Thymus (tissue), 11 donors: ENCODE results near the gene LCA5L. TPM values are rescaled to one million over a fixed set of nuclear protein-coding genes. Genes with fewer than 3 reads are reported as not detected.

Source experiments
- DNase-seq, 9 donors: peaks; one replicate each; pipeline ENCODE4 v3.0.0-alpha.2; 2013; ENCODE audit warnings: low spot score in 9 of 9, low read depth in 6 of 9, missing footprints in 1 of 9
- H3K27ac ChIP-seq, 2 donors: one replicate each; pipeline ENCODE4 v1.5.1; 2013; ENCODE audit warnings: control low read depth in 1 of 2, low read depth in 1 of 2, low read length in 1 of 2, mild to moderate bottlenecking in 1 of 2, moderate library complexity in 1 of 2
- H3K27me3 ChIP-seq, 2 donors: one replicate each; pipeline ENCODE4 v1.5.1; 2013; ENCODE audit warnings: low read length in 1 of 2; ENCODE audit not compliant: control insufficient read depth in 2 of 2, insufficient read depth in 1 of 2
- H3K36me3 ChIP-seq, 2 donors: one replicate each; pipeline ENCODE4 v1.5.1; 2013; ENCODE audit warnings: low read length in 1 of 2, mild to moderate bottlenecking in 1 of 2, moderate library complexity in 1 of 2; ENCODE audit not compliant: control insufficient read depth in 2 of 2, insufficient read depth in 2 of 2
- H3K4me1 ChIP-seq, 2 donors: one replicate each; pipeline ENCODE4 v1.5.1; 2013; ENCODE audit warnings: low read length in 2 of 2; ENCODE audit not compliant: control insufficient read depth in 2 of 2, insufficient read depth in 2 of 2
- H3K4me3 ChIP-seq, 2 donors: one replicate each; pipeline ENCODE4 v1.5.1; 2013; ENCODE audit warnings: low read length in 2 of 2, control low read depth in 1 of 2, mild to moderate bottlenecking in 1 of 2
- H3K9me3 ChIP-seq, 2 donors: one replicate each; pipeline ENCODE4 v1.5.1; 2013; ENCODE audit warnings: low read length in 1 of 2, mild to moderate bottlenecking in 1 of 2; ENCODE audit not compliant: control insufficient read depth in 2 of 2, insufficient read depth in 1 of 2
- WGBS: extraction: QIAGEN DNeasy Blood & Tissue Kit; methylation state at CpG from one replicate; pipeline ENCODE4 v1.1.7; 2013; 5-methylcytosine and 5-hydroxymethylcytosine counted together
- polyA plus RNA-seq: library from polyadenylated mRNA; stranded (reverse); fragments of 200-250 nt; gene quantifications from one replicate; pipeline ENCODE4 v1.2.3, GENCODE V29; 2013
- total RNA-seq: library from RNA; stranded (reverse); fragments of 120-200 nt; gene quantifications from one replicate; pipeline ENCODE4 v1.2.4, GENCODE V29; 2013
- donor health status: healthy.

The LCA5L gene
- total and polyA plus RNA-seq, 2 donors: 1.6 to 2.5 TPM

GRCh38 chr21:39474611-39475010 is 29.0 kb upstream of the LCA5L start:
- Histone ChIP-seq H3K36me3 (no peaks in the 10 kb centered on the region), H3K4me3 (no peak overlapping the region), H3K9me3 (no peaks in the 10 kb centered on the region), H3K4me1 (no peaks in the 10 kb centered on the region), H3K27ac (no peak overlapping the region), H3K27me3 (no peaks in the 10 kb centered on the region)
- WGBS: 98% methylated on average over 2 of the region's 2 CpGs
- DNase-seq: no peak

- H3K36me3 ChIP-seq: no peaks in the 10 kb centered on the region
- H3K4me1 ChIP-seq: no peaks in the 10 kb centered on the region
- no peak overlapping the region for H3K4me3 ChIP-seq
- DNase-seq: no peak
- H3K27me3 ChIP-seq: no peaks in the 10 kb centered on the region
- H3K27ac ChIP-seq: no peak overlapping the region
- 92% methylated on average over 4 of the region's 4 CpGs for WGBS
- no peaks in the 10 kb centered on the region for H3K9me3 ChIP-seq
Measured at GRCh38 chr21:39472786-39473185, 27.2 kb upstream of the LCA5L start.

GRCh38 chr21:39471598-39471997 is 26.0 kb upstream of the LCA5L start:
- Histone ChIP-seq H3K4me1 (no peaks in the 10 kb centered on the region), H3K4me3 (no peak overlapping the region), H3K9me3 (no peaks in the 10 kb centered on the region), H3K27ac (no peak overlapping the region), H3K27me3 (no peaks in the 10 kb centered on the region), H3K36me3 (no peaks in the 10 kb centered on the region)
- no peak for DNase-seq
- 97% methylated on average over 3 of the region's 3 CpGs for WGBS

- Histone ChIP-seq H3K4me3 (no peak overlapping the region), H3K27ac (no peak overlapping the region), H3K36me3 (no peaks in the 10 kb centered on the region), H3K4me1 (no peaks in the 10 kb centered on the region), H3K27me3 (no peaks in the 10 kb centered on the region), H3K9me3 (no peaks in the 10 kb centered on the region)
- DNase-seq: no peak
- 93% methylated on average over 1 of the region's 1 CpG for WGBS
Measured at GRCh38 chr21:39468559-39468958, 23.0 kb upstream of the LCA5L start.

GRCh38 chr21:39467746-39468145 is 22.2 kb upstream of the LCA5L start:
- Histone ChIP-seq H3K27ac (no peak overlapping the region), H3K4me1 (no peaks in the 10 kb centered on the region), H3K36me3 (no peaks in the 10 kb centered on the region), H3K27me3 (no peaks in the 10 kb centered on the region), H3K9me3 (no peaks in the 10 kb centered on the region), H3K4me3 (no peak overlapping the region)
- no peak for DNase-seq
- WGBS: 96% methylated on average over 3 of the region's 3 CpGs

- Histone ChIP-seq H3K36me3 (no peaks in the 10 kb centered on the region), H3K4me1 (no peaks in the 10 kb centered on the region), H3K27ac (no peak overlapping the region), H3K27me3 (no peaks in the 10 kb centered on the region), H3K9me3 (no peaks in the 10 kb centered on the region), H3K4me3 (no peak overlapping the region)
- no peak for DNase-seq
Measured at GRCh38 chr21:39466584-39466983, 21.0 kb upstream of the LCA5L start.

GRCh38 chr21:39463308-39463707 is 17.7 kb upstream of the LCA5L start:
- Histone ChIP-seq H3K9me3 (no peaks in the 10 kb centered on the region), H3K27me3 (no peaks in the 10 kb centered on the region), H3K36me3 (no peaks in the 10 kb centered on the region), H3K4me3 (no peak overlapping the region), H3K4me1 (no peaks in the 10 kb centered on the region), H3K27ac (no peak overlapping the region)
- no peak for DNase-seq
- WGBS: 89% methylated on average over 3 of the region's 3 CpGs

GRCh38 chr21:39461419-39461818 is 15.8 kb upstream of the LCA5L start:
- H3K36me3 ChIP-seq: no peaks in the 10 kb centered on the region
- no peaks in the 10 kb centered on the region for H3K4me1 ChIP-seq
- H3K9me3 ChIP-seq: no peaks in the 10 kb centered on the region
- H3K27me3 ChIP-seq: no peaks in the 10 kb centered on the region
- no peak overlapping the region for H3K27ac ChIP-seq
- H3K4me3 ChIP-seq: no peak overlapping the region
- no peak for DNase-seq
- 75% methylated on average over 3 of the region's 3 CpGs for WGBS

GRCh38 chr21:39456665-39457064 is 11.1 kb upstream of the LCA5L start:
- no peaks in the 10 kb centered on the region for H3K27me3 ChIP-seq
- no peak overlapping the region for H3K4me3 ChIP-seq
- no peak overlapping the region for H3K27ac ChIP-seq
- H3K36me3 ChIP-seq: no peaks in the 10 kb centered on the region
- no peaks in the 10 kb centered on the region for H3K4me1 ChIP-seq
- H3K9me3 ChIP-seq: no peaks in the 10 kb centered on the region
- WGBS: 97% methylated on average over 3 of the region's 3 CpGs
- DNase-seq: no peak
